K562 (cell line): Measurements from ENCODE around the gene KRTCAP2. TPM values are rescaled to one million over a fixed set of nuclear protein-coding genes. Genes with fewer than 3 reads are reported as not detected.

Experiments used
- ATAC-seq: fragments of 200-7000 bp; cut with Tn5 transposase; 3 replicates; pipeline ENCODE4 v1.9.1; 2020; ENCODE audit warnings: moderate library complexity
- BruUV-seq: library from RNA; stranded (reverse); fragments of 400-500 nt; replicated peaks from 2 replicates; lab custom pipeline; 2021; lab: Mats Ljungman, UMichigan
- CTCF ChIA-PET: fragments of 300-600 bp; formaldehyde crosslinking; extraction: SDS; loops from one replicate; lab custom pipeline; 2021; ENCODE audit warnings: low intra/inter-chr PET ratio; lab: Yijun Ruan, JAX
- POLR2A ChIA-PET: fragments of 300-600, 350-650 bp; sonication (Branson Sonifier 250); formaldehyde crosslinking; extraction: SDS; loops from one replicate; lab custom pipeline; 2021; ENCODE audit warnings: antibody characterized with exemption, inconsistent platforms; lab: Yijun Ruan, JAX
- DNase-seq, 4 experiments: peaks; one replicate each; pipeline versions ENCODE4 v3.0.0 to v3.0.0-alpha.2; 2011 to 2018; ENCODE audit warnings: low spot score in 3 of 4, mixed read lengths in 3 of 4; ENCODE audit errors: extremely low read depth in 1 of 4
- FAIRE-seq: peaks from 2 replicates; lab custom pipeline; 2011; peaks lifted over from hg19 to GRCh38; lab: Jason Lieb, UNC
- H2AFZ ChIP-seq: 2 replicates; pipeline ENCODE4 v1.6.0; 2011; ENCODE audit warnings: low read depth, low read length, control low read depth, inconsistent platforms
- H3K27ac ChIP-seq: fragments of 200-600 bp; 3 replicates; pipeline ENCODE4 v1.8.0; 2011; ENCODE audit warnings: low read depth, mild to moderate bottlenecking, control low read depth, inconsistent platforms, low read length, moderate library complexity, mixed read lengths; ENCODE audit errors: extremely low read depth
- H3K27me3 ChIP-seq, 2 experiments: fragments of 300-600 bp in 1 of 2; 2 replicates in 1 of 2; 3 replicates in 1 of 2; pipeline versions ENCODE4 v1.6.0 to v1.8.0; 2011; ENCODE audit warnings: inconsistent platforms in 2 of 2, low read length in 2 of 2, mild to moderate bottlenecking in 1 of 2, mixed read lengths in 1 of 2, moderate library complexity in 1 of 2; ENCODE audit not compliant: control insufficient read depth in 2 of 2, insufficient read depth in 2 of 2
- H3K36me3 ChIP-seq: fragments of 300-600 bp; 3 replicates; pipeline ENCODE4 v1.8.0; 2011; ENCODE audit warnings: mild to moderate bottlenecking, low read length, inconsistent platforms; ENCODE audit not compliant: control insufficient read depth, insufficient read depth
- H3K4me1 ChIP-seq, 2 experiments: fragments of 200-600 bp in 1 of 2; replicated peaks in 1 of 2; 2 replicates in 1 of 2; 3 replicates in 1 of 2; pipeline versions ENCODE4 v1.5.1 to v1.8.0; 2011; ENCODE audit warnings: inconsistent platforms in 2 of 2, low read length in 2 of 2, mild to moderate bottlenecking in 1 of 2, mixed read lengths in 1 of 2, moderate library complexity in 1 of 2; ENCODE audit not compliant: control insufficient read depth in 2 of 2, insufficient read depth in 2 of 2
- H3K4me2 ChIP-seq: 2 replicates; pipeline ENCODE4 v1.6.1; 2011; ENCODE audit warnings: low read length, control low read depth, inconsistent platforms, mixed read lengths; ENCODE audit not compliant: insufficient read depth
- H3K4me3 ChIP-seq: fragments of 200-600 bp; sonication (generic), shearing (Covaris generic); 2 replicates; pipeline ENCODE4 v1.5.1; 2016; ENCODE audit warnings: control low read depth, inconsistent platforms
- H3K79me2 ChIP-seq: fragments of 200-600 bp; 3 replicates; pipeline ENCODE4 v1.8.0; 2011; ENCODE audit warnings: low read length, inconsistent platforms; ENCODE audit not compliant: control insufficient read depth, insufficient read depth
- H3K9ac ChIP-seq, 2 experiments: 2 replicates each; pipeline versions ENCODE4 v1.6.0 to v1.6.1; 2011; ENCODE audit warnings: low read depth in 2 of 2, low read length in 2 of 2, control low read depth in 1 of 2, inconsistent platforms in 1 of 2, mild to moderate bottlenecking in 1 of 2, mixed read lengths in 1 of 2; ENCODE audit not compliant: insufficient read depth in 1 of 2
- H3K9me1 ChIP-seq: one replicate; pipeline ENCODE4 v1.6.0; 2011; ENCODE audit warnings: inconsistent platforms, mild to moderate bottlenecking, low read length, moderate library complexity; ENCODE audit not compliant: control insufficient read depth, insufficient read depth
- H3K9me3 ChIP-seq: replicated peaks from 2 replicates; pipeline ENCODE4 v1.5.1; 2011; ENCODE audit warnings: low read depth, low read length, inconsistent platforms; ENCODE audit not compliant: control insufficient read depth, insufficient read depth
- H4K20me1 ChIP-seq: replicated peaks from 2 replicates; pipeline ENCODE4 v1.6.1; 2011; ENCODE audit warnings: low read length, inconsistent platforms, mixed read lengths; ENCODE audit not compliant: control insufficient read depth, insufficient read depth
- BACH1 ChIP-seq: fragments of 200-800 bp; sonication (Bioruptor generic); IDR thresholded peaks from 2 replicates; pipeline ENCODE4 v1.6.1; 2016; ENCODE audit warnings: missing genetic modification characterization, missing compliant biosample characterization
- CBX5 ChIP-seq: IDR thresholded peaks from 2 replicates; pipeline ENCODE4 v1.6.1; 2014; ENCODE audit warnings: low read depth, borderline replicate concordance
- DACH1 ChIP-seq: fragments of 450-650 bp; IDR thresholded peaks from 2 replicates; pipeline ENCODE4 v1.6.1; 2018; ENCODE audit not compliant: partially characterized antibody
- ELF1 ChIP-seq: fragments of 200-800 bp; sonication (Bioruptor generic); IDR thresholded peaks from 2 replicates; pipeline ENCODE4 v1.6.1; 2016; ENCODE audit warnings: missing genetic modification characterization, missing compliant biosample characterization
- ETV1 ChIP-seq: fragments of 450-650 bp; conservative IDR thresholded peaks from 2 replicates; pipeline ENCODE4 v1.6.1; 2016; ENCODE audit warnings: missing genetic modification characterization, control low read depth, low read depth, missing compliant biosample characterization
- EZH2 ChIP-seq: IDR thresholded peaks from 2 replicates; pipeline ENCODE4 v1.6.1; 2012; ENCODE audit warnings: low read depth, mild to moderate bottlenecking, inconsistent platforms, low read length, borderline replicate concordance
- NFATC3 ChIP-seq: fragments of 450-650 bp; IDR thresholded peaks from 2 replicates; pipeline ENCODE4 v1.6.1; 2017; ENCODE audit warnings: mild to moderate bottlenecking
- NR2F6 ChIP-seq: fragments of 450-650 bp; formaldehyde crosslinking; IDR thresholded peaks from 2 replicates; pipeline ENCODE4 v1.4.0; 2020; ENCODE audit warnings: mild to moderate bottlenecking
- PHTF2 ChIP-seq: fragments of 250-450 bp; sonication (Bioruptor Pico); IDR thresholded peaks from 2 replicates; pipeline ENCODE4 v1.5.0; 2021; ENCODE audit warnings: mild to moderate bottlenecking
- RBM25 ChIP-seq: fragments of 200-400 bp; formaldehyde crosslinking; IDR thresholded peaks from 2 replicates; pipeline ENCODE4 v1.6.1; 2018; ENCODE audit warnings: low read length, low read depth, moderate library complexity; ENCODE audit not compliant: severe bottlenecking
- SOX6 ChIP-seq: fragments of 450-650 bp; IDR thresholded peaks from 2 replicates; pipeline ENCODE4 v1.6.1; 2014; ENCODE audit warnings: mild to moderate bottlenecking
- ZBED1 ChIP-seq: IDR thresholded peaks from 2 replicates; pipeline ENCODE4 v1.6.1; 2014
- ZNF146 ChIP-seq: IDR thresholded peaks from one replicate; pipeline ENCODE4 v1.6.1; 2018; ENCODE audit warnings: missing compliant biosample characterization; ENCODE audit not compliant: unreplicated experiment
- ZNF23 ChIP-seq: fragments of 250-450 bp; sonication (Bioruptor Pico); IDR thresholded peaks from 2 replicates; pipeline ENCODE4 v1.4.0; 2020; ENCODE audit warnings: mild to moderate bottlenecking
- ZNF445 ChIP-seq: fragments of 250-450 bp; sonication (Bioruptor Pico); IDR thresholded peaks from 2 replicates; pipeline ENCODE4 v1.4.0; 2020; ENCODE audit warnings: low read depth, mild to moderate bottlenecking, moderate library complexity
- WGBS: fragments of 100-300 bp; shearing (Covaris generic); methylation state at CpG from one replicate; pipeline ENCODE4 v1.1.6; 2016; ENCODE audit warnings: low coverage, mixed read lengths; ENCODE audit not compliant: insufficient coverage; ENCODE audit errors: missing lambda C conversion rate; 5-methylcytosine and 5-hydroxymethylcytosine counted together
- in situ Hi-C: fragments of 300-500 bp; cut with MboI; formaldehyde crosslinking; loops from 4 replicates; pipeline ENCODE4 v1.15.0; 2018; ENCODE audit warnings: inconsistent platforms, mixed read lengths
- intact Hi-C: fragments of 100-400 bp; cut with micrococcal nuclease; formaldehyde crosslinking; loops from 2 replicates; pipeline ENCODE4 v1.14.2; 2022
- polyA plus RNA-seq, 8 experiments: library from polyadenylated mRNA; depleted of rRNA in 4 of 8; stranded (reverse) in 5 of 8; unstranded in 3 of 8; fragments of >200 nt; fragmentation: Nextera tagmentation in 2 of 8; fragmentation: Illumina TruSeq in 1 of 8; extraction: Ambion mirVana in 2 of 8; extraction: Trizol in 1 of 8; gene quantifications; 2 replicates each; pipeline versions ENCODE4 v1.2.1 to v1.2.3, GENCODE V29; 2011 to 2014; ENCODE audit warnings: inconsistent platforms in 1 of 8, missing spikeins in 1 of 8
- total RNA-seq, 7 experiments: library from RNA; depleted of rRNA in 6 of 7; stranded (reverse); fragments of >200 nt in 6 of 7; fragmentation: Illumina TruSeq in 2 of 7; extraction: Trizol in 2 of 7; gene quantifications; 2 replicates each; pipeline versions ENCODE4 v1.2.1 to v1.2.3, GENCODE V29; 2011 to 2021; ENCODE audit warnings: low replicate concordance in 1 of 7
- TF ChIP-seq, protein P1 (sequence below): fragments of 450-650 bp; formaldehyde crosslinking; IDR thresholded peaks from 2 replicates; pipeline ENCODE4 v1.4.0; 2022; ENCODE audit warnings: mild to moderate bottlenecking, moderate library complexity
- TF ChIP-seq, protein P2 (sequence below): fragments of 450-650 bp; IDR thresholded peaks from 2 replicates; pipeline ENCODE4 v1.7.1; 2018; ENCODE audit warnings: mild to moderate bottlenecking, low read depth; ENCODE audit not compliant: partially characterized antibody

KRTCAP2 gene
- total and polyA plus RNA-seq, 9 of the 15 experiments (the other 6 are each of a cell fraction or from before 2014, with no cell fraction given): 126 to 436 (median 244) TPM

GRCh38 chr1:155206891-155207805, 34.0 kb upstream of the KRTCAP2 start (continued):
- TF ChIP-seq CBX5 (no peak), DACH1 (no peak), BACH1 (tag) (no peak), SOX6 (no peak), ZBED1 (no peak)
- TF ChIP-seq, protein P1, sequence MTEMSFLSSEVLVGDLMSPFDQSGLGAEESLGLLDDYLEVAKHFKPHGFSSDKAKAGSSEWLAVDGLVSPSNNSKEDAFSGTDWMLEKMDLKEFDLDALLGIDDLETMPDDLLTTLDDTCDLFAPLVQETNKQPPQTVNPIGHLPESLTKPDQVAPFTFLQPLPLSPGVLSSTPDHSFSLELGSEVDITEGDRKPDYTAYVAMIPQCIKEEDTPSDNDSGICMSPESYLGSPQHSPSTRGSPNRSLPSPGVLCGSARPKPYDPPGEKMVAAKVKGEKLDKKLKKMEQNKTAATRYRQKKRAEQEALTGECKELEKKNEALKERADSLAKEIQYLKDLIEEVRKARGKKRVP (CRISPR knock-in tag): no peak

DNA sequence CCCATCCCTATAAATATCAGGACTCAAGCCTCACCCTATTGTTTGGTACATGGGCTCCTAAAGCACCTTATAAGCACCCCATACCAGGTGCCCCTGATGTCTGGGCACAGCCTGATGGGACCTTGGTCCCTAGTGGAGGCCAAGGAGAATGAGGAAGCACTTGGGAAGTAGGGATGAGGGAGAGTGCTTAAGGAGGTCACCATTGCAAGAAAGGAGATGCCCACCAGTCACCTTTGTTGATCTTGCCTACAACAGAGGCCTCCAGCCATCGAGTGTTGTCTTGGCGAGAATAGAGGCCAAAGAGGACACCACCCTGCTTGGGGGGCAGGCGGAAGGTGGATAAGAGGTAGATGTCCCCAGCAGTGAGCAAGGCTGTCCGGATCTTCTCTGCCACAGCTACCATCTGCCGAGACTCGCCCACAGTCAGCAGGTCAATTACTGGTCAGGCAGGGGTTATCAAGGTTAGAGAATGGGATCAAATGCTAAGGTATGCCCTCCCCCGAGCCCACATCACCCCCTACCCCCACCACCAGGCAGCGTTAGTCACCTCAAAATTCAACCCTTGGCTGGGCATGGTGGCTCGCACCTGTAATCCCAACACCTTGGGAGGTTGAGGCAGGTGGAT, 33.0 kb upstream of the KRTCAP2 start:
- no peak overlapping the region for H3K4me2 ChIP-seq
- ChIA-PET POLR2A (no interaction called here), CTCF (interaction anchor here (1.6 to 2.2 kb wide), 2 partner anchors 20 to 386 kb away, joined by 5 to 31 read pairs; no protein-coding TSS in a partner anchor)
- in situ Hi-C loops (loop anchor here (5.0 kb wide), 1 partner anchor 391 kb away; no protein-coding TSS in a partner anchor), intact Hi-C loops (loop anchor here (2.0 kb wide), 1 partner anchor 39 kb away; no protein-coding TSS in a partner anchor)
- H3K9me1 ChIP-seq: no peaks in the 10 kb centered on the region
- ATAC-seq (no peak), FAIRE-seq (no peak), DNase-seq (no peak)
- peak overlapping the region in 1 of 2 experiments; percentile 62; a peak in 2 of 4 replicates for H3K9ac ChIP-seq
- no peaks in the 10 kb centered on the region for H3K27me3 ChIP-seq
- peaks cover 3% of the 10 kb centered on the region; the same call in 1 of the 2 replicates for H3K9me3 ChIP-seq
- WGBS: 48% methylated on average over 8 of the region's 9 CpGs
- no TSS peak for BruUV-seq
- peaks cover 18% of the 10 kb centered on the region for H3K79me2 ChIP-seq
- peaks cover 16% of the 10 kb centered on the region; the same call in 2 of the 3 replicates for H3K36me3 ChIP-seq
- no peaks in the 10 kb centered on the region for H4K20me1 ChIP-seq
- H2AFZ ChIP-seq: no peak overlapping the region
- TF ChIP-seq, protein P2, sequence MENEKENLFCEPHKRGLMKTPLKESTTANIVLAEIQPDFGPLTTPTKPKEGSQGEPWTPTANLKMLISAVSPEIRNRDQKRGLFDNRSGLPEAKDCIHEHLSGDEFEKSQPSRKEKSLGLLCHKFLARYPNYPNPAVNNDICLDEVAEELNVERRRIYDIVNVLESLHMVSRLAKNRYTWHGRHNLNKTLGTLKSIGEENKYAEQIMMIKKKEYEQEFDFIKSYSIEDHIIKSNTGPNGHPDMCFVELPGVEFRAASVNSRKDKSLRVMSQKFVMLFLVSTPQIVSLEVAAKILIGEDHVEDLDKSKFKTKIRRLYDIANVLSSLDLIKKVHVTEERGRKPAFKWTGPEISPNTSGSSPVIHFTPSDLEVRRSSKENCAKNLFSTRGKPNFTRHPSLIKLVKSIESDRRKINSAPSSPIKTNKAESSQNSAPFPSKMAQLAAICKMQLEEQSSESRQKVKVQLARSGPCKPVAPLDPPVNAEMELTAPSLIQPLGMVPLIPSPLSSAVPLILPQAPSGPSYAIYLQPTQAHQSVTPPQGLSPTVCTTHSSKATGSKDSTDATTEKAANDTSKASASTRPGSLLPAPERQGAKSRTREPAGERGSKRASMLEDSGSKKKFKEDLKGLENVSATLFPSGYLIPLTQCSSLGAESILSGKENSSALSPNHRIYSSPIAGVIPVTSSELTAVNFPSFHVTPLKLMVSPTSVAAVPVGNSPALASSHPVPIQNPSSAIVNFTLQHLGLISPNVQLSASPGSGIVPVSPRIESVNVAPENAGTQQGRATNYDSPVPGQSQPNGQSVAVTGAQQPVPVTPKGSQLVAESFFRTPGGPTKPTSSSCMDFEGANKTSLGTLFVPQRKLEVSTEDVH: no peak
- TF ChIP-seq ZNF23 (CRISPR knock-in tag): no peak
- no peak for TF ChIP-seq ZNF445 (CRISPR knock-in tag)
- TF ChIP-seq PHTF2 (CRISPR knock-in tag): no peak
- no peak for TF ChIP-seq ELF1 (tag)
- TF ChIP-seq ETV1 (tag): no peak
- no peak for TF ChIP-seq EZH2
- TF ChIP-seq ZNF146 (CRISPR knock-in tag): no peak
- no peak for TF ChIP-seq NR2F6 (CRISPR knock-in tag)
- TF ChIP-seq NFATC3: no peak
- no peak for TF ChIP-seq RBM25
- H3K4me1 ChIP-seq: peaks cover 19 to 37% of the 10 kb centered on the region in 2 experiments
- H3K27ac ChIP-seq: no peak overlapping the region
- no peak overlapping the region for H3K4me3 ChIP-seq
